Testis (tissue), 2 donors: ENCODE results near the gene MYO7A.

Experiments
- CTCF ChIP-seq, 3 experiments: fragments of 450-650 bp in 2 of 3; fragments of 200-600 bp in 1 of 3; sonication (generic) in 1 of 3; IDR thresholded peaks; one replicate each; pipeline ENCODE4 v1.5.1; 2016 to 2019; ENCODE audit warnings: antibody characterized with exemption in 3 of 3, mild to moderate bottlenecking in 2 of 3, moderate library complexity in 1 of 3
- POLR2A ChIP-seq: fragments of 450-650 bp; IDR thresholded peaks from one replicate; pipeline ENCODE4 v1.6.1; 2017; ENCODE audit warnings: antibody characterized with exemption, mild to moderate bottlenecking, moderate library complexity

DNA sequence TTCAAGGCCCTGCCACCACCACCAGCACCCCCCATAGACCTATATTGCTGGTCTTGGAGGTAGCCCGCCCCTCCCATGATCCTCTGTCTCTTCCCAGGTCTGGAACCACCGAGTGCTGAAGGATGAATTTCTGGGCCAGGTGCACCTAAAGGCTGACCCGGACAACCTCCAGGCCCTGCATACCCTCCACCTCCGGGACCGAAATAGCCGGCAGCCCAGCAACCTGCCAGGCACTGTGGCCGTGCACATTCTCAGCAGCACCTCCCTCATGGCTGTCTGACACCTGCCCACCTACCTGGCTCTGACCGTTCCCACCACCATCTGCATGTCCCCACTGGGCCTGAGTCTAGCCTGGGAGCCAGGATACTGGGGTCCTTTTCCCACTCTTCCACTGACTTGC, 4.5 kb upstream of the MYO7A start:
- TF ChIP-seq CTCF (IDR thresholded peaks at IDR 0.05) (no peak), POLR2A (no peak)
